PFSK-1 (cell line): Measurements from ENCODE around the gene PCLAF.

Experiments
- FOXP2 ChIP-seq: optimal IDR thresholded peaks from 2 replicates; pipeline ENCODE3; 2011; ENCODE audit warnings: borderline replicate concordance, control low read depth, inconsistent platforms; ENCODE audit not compliant: insufficient read depth; ENCODE audit errors: extremely low read length, extremely low read depth
- POLR2AphosphoS5 ChIP-seq: IDR thresholded peaks from 2 replicates; pipeline ENCODE4 v1.6.1; 2012; ENCODE audit warnings: low read depth, mild to moderate bottlenecking, control low read depth, low read length, moderate library complexity
- SIN3A ChIP-seq: IDR thresholded peaks from 2 replicates; pipeline ENCODE4 v1.6.1; 2012; ENCODE audit warnings: mild to moderate bottlenecking, low read length, moderate library complexity, borderline replicate concordance; ENCODE audit not compliant: insufficient read depth
- TAF1 ChIP-seq: IDR thresholded peaks from 2 replicates; pipeline ENCODE4 v1.6.1; 2012; ENCODE audit warnings: low read length, control low read depth, borderline replicate concordance; ENCODE audit not compliant: insufficient read depth
- TF ChIP-seq, protein P1 (sequence below), 2 experiments: IDR thresholded peaks; 2 replicates each; pipeline versions ENCODE4 v1.6.1 to v1.8.0; 2011 to 2012; ENCODE audit warnings: low read depth in 2 of 2, low read length in 2 of 2, control low read depth in 1 of 2, inconsistent platforms in 1 of 2, mild to moderate bottlenecking in 1 of 2, moderate library complexity in 1 of 2; ENCODE audit not compliant: insufficient read depth in 1 of 2

Gene PCLAF

DNA sequence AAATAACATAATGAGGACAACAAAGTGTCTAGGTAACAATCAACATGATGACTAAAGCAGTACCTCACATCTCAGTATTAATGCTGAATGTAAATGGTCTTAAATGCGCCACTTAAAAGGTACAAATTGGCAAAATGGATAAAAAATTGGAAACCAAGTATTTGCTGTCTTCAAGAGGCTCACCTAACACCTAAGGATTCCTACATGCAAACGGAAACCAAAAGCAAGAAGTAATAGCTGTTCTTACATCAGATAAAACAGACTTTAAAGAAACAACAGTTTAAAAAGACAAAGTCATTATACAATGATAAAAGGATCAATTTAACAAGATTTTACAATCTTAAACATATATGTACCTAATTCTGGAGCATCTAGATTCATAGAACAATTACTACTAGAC lies 47.7 kb downstream of the PCLAF start:
- no peak for TF ChIP-seq POLR2AphosphoS5
- TF ChIP-seq FOXP2, result no peak
- TF ChIP-seq, protein P1, sequence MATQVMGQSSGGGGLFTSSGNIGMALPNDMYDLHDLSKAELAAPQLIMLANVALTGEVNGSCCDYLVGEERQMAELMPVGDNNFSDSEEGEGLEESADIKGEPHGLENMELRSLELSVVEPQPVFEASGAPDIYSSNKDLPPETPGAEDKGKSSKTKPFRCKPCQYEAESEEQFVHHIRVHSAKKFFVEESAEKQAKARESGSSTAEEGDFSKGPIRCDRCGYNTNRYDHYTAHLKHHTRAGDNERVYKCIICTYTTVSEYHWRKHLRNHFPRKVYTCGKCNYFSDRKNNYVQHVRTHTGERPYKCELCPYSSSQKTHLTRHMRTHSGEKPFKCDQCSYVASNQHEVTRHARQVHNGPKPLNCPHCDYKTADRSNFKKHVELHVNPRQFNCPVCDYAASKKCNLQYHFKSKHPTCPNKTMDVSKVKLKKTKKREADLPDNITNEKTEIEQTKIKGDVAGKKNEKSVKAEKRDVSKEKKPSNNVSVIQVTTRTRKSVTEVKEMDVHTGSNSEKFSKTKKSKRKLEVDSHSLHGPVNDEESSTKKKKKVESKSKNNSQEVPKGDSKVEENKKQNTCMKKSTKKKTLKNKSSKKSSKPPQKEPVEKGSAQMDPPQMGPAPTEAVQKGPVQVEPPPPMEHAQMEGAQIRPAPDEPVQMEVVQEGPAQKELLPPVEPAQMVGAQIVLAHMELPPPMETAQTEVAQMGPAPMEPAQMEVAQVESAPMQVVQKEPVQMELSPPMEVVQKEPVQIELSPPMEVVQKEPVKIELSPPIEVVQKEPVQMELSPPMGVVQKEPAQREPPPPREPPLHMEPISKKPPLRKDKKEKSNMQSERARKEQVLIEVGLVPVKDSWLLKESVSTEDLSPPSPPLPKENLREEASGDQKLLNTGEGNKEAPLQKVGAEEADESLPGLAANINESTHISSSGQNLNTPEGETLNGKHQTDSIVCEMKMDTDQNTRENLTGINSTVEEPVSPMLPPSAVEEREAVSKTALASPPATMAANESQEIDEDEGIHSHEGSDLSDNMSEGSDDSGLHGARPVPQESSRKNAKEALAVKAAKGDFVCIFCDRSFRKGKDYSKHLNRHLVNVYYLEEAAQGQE (IDR thresholded peaks at IDR 0.05; ENCODE audit: insufficient read depth in 1 of 2, low read depth in 2 of 2, low read length in 2 of 2), result no peak
- no peak for TF ChIP-seq TAF1
- TF ChIP-seq SIN3A, result no peak

DNA sequence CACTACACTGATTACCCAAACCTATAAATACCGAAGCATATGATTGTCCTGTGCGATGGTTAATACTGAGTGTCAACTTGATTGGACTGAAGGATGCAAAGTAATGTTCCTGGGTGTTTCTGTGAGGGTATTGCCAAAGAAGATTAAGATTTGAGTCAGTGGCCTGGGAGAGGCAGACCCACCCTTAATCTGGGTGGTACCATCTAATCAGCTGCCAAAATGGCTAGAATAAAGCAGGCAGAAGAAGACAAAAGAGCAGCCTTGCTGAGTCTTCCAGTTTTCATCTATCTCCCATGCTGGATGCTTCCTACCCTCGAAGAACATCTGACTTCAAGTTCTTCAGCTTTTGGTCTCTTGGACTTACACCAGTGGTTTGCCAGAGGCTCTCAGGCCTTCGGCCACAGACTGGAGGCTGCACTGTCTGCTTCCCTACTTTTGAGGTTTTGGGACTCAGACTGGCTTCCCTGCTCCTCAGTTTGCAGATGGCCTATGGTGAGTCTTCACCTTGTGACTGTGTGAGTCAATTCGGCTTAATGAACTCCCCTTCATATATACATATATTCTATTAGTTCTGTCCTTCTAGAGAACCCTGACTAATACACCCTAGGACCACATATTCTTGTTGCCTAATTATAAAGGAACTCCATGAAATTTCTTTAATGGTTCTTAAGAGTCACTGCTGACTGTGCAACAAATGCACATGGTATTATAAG lies 56.9 kb downstream of the PCLAF start:
- TF ChIP-seq TAF1 (no peak), FOXP2 (no peak), SIN3A (no peak), POLR2AphosphoS5 (no peak)
- TF ChIP-seq, protein P1 (IDR thresholded peaks at IDR 0.05; ENCODE audit: insufficient read depth in 1 of 2, low read depth in 2 of 2, low read length in 2 of 2), result no peak

DNA sequence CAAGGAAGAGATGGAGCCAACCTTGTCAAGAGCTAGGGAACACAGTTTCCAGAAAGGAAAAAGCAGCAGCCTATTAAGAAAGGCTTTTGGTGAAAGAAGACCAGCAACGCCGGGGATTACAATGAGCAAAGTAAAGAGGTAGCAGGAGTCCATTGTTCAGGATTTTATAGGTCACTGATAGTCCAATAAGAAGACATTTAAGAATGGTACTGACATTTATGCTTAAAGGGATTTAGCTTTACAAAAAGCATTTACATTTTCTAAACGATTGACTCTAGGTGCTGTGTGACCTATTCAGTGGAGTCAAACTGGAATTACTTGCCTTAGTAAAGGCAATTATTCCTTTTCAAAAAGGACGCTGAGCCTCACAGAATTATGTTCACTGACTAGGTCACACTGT lies 66.0 kb downstream of the PCLAF start:
- TF ChIP-seq TAF1, result no peak
- TF ChIP-seq SIN3A, result no peak
- no peak for TF ChIP-seq POLR2AphosphoS5
- TF ChIP-seq, protein P1 (IDR thresholded peaks at IDR 0.05; ENCODE audit: insufficient read depth in 1 of 2, low read depth in 2 of 2, low read length in 2 of 2), result no peak
- no peak for TF ChIP-seq FOXP2

DNA sequence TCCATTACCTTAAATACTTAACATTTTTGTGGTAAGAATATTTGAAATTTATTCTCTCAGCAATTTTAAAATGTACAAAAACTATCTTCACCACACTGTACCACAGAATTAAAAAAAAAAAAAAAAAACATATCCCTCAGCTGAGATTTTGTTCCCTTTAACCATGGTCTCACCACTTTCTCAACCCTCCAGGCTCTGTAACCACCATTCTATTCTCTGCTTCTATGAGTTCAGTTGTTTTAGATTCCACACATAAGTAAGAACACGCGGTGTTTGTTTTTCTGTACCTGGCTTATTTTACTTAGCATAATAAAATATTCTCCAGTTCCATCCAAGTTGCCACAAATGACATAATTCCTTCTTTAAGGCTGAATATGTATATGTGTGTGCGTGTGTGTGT lies 66.8 kb downstream of the PCLAF start:
- TF ChIP-seq, protein P1 (IDR thresholded peaks at IDR 0.05; ENCODE audit: insufficient read depth in 1 of 2, low read depth in 2 of 2, low read length in 2 of 2), result no peak
- no peak for TF ChIP-seq SIN3A
- TF ChIP-seq POLR2AphosphoS5, result no peak
- no peak for TF ChIP-seq TAF1
- no peak for TF ChIP-seq FOXP2
